Thoracic aorta (tissue), 2 donors: ENCODE measurements around the gene WDR7. TPM values are rescaled to one million over a fixed set of nuclear protein-coding genes. Genes with fewer than 3 reads are reported as not detected.

Experiments used
- ATAC-seq: fragments of 150-250 bp; one replicate; pipeline ENCODE4 v1.8.0; 2017; ENCODE audit warnings: low read depth; ENCODE audit not compliant: insufficient number of reproducible peaks, low FRiP score
- DNase-seq: peaks from one replicate; pipeline ENCODE4 v3.0.0-alpha.2; 2020; ENCODE audit warnings: low spot score
- H3K27ac ChIP-seq, 2 donors: fragments of 200-600 bp; sonication (generic); 1 replicate in 1 of 2; 2 replicates in 1 of 2; pipeline ENCODE4 v1.5.1; 2016; ENCODE audit warnings: mild to moderate bottlenecking in 2 of 2, moderate library complexity in 2 of 2
- H3K27me3 ChIP-seq: fragments of 200-600 bp; sonication (generic); replicated peaks from 2 replicates; pipeline ENCODE4 v1.6.0; 2016; ENCODE audit warnings: mild to moderate bottlenecking; ENCODE audit not compliant: insufficient read depth
- H3K36me3 ChIP-seq: fragments of 200-600 bp; sonication (generic); one replicate; pipeline ENCODE4 v1.5.1; 2016
- H3K4me1 ChIP-seq, 2 donors: fragments of 200-600 bp; sonication (generic); 1 replicate in 1 of 2; 2 replicates in 1 of 2; pipeline versions ENCODE4 v1.5.1 to v1.6.0; 2016; ENCODE audit warnings: low read depth in 2 of 2, mild to moderate bottlenecking in 1 of 2; ENCODE audit not compliant: control insufficient read depth in 1 of 2
- H3K4me3 ChIP-seq: fragments of 200-600 bp; sonication (generic); 2 replicates; pipeline ENCODE4 v1.5.1; 2016; ENCODE audit warnings: mild to moderate bottlenecking
- H3K9me3 ChIP-seq: fragments of 200-600 bp; sonication (generic); 2 replicates; pipeline ENCODE4 v1.5.1; 2016
- CTCF ChIP-seq: fragments of 200-600 bp; sonication (generic); IDR thresholded peaks from one replicate; pipeline ENCODE4 v1.5.1; 2019; ENCODE audit warnings: antibody characterized with exemption
- total RNA-seq, 2 donors: library from RNA; depleted of rRNA; stranded (reverse); fragments of >200 nt; gene quantifications; one replicate each; pipeline versions ENCODE4 v1.1.0 to v1.2.3, GENCODE V29; 2016

The WDR7 gene
- total RNA-seq, 2 donors from 2014 or later = 33.2 to 73.1 TPM

DNA sequence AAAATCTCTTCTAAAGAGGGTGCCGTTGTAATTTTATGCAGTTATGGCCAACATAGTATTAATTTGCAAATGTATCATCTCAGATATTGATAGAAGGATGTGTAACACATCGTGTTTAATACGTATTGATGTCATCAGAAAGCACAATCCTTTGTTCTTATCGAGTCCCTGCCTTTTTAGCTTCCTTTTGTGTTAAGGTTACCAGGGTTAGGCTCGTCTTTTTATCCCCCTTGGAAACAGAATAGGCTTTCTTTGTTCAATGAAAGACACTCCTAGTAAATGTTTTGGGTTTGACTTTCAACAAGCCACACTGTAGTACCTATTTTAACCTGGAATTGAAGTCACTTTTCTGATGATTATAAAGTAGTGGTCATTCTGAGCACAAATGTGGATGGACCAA lies 136.2 kb downstream of the WDR7 start:
- no peak for ATAC-seq
- Histone ChIP-seq H3K36me3 (peaks cover 2% of the 10 kb centered on the region), H3K27me3 (no peaks in the 10 kb centered on the region), H3K9me3 (no peaks in the 10 kb centered on the region), H3K4me3 (no peak overlapping the region), H3K27ac (no peak overlapping the region), H3K4me1 (no peaks in the 10 kb centered on the region)
- TF ChIP-seq CTCF = no peak
- no peak for DNase-seq

DNA sequence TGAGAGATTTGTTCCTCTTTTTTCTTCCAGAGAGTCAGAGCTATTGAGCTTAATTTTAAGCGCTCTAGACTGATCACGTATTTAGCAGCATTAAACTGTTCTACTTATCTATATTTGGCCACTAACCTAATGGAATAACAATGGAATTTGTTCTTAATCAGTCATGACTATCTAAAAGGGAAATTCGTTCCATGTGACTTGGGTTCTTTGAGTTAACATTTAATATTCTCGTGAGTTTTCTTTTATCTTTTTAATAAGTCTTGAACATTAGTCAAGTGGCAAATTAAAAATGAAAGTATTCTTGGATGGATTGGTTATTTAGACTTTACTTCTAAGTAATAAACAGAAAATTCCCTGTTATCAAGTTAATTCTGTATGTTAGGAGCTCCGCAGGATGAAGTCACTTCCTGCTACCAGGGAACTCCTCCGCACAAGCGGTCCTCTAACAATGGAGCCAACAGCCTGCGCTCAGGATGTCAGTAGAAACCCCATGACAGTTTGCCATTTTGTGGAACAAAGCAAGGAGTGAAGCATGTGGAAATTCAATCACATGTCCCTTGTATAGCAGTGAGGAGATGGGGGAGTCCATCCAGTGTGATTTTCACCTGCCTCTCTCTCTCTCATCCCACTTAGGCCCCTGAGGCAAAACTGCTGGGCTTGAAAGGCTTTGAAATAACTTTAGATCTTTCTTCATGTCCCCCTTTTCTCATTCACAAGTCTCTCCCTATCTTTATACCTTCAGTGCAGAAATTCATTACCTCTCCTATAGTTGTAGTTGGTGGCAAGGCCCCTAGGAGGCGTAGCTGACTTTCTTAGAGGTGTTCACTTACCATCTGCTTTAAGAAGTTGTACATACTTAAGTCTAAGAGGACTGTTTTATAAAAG lies 138.1 kb downstream of the WDR7 start:
- peaks cover 2% of the 10 kb centered on the region for H3K36me3 ChIP-seq
- no peaks in the 10 kb centered on the region for H3K4me1 ChIP-seq
- H3K27ac ChIP-seq = no peak overlapping the region
- DNase-seq (no peak), ATAC-seq (no peak)
- H3K4me3 ChIP-seq = no peak overlapping the region
- no peak for TF ChIP-seq CTCF
- H3K9me3 ChIP-seq = no peaks in the 10 kb centered on the region
- no peaks in the 10 kb centered on the region for H3K27me3 ChIP-seq

DNA sequence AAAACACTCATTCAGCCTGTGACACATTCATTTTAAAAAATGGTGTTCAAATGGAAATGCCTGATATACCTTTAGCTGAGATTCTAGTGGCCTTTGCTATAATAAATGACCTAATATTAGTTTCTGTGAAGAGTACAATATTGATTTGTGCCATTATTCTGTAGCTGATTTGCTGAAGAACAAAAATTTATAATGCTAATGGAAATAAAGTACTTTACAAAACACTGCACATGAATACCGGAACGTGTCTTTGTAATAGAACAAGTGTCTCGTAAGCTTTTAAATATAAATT lies 138.7 kb downstream of the WDR7 start:
- ATAC-seq (no peak), DNase-seq (no peak)
- H3K4me3 ChIP-seq = no peak overlapping the region
- peaks cover 2% of the 10 kb centered on the region for H3K36me3 ChIP-seq
- no peaks in the 10 kb centered on the region for H3K9me3 ChIP-seq
- H3K27ac ChIP-seq = no peak overlapping the region
- H3K4me1 ChIP-seq = no peaks in the 10 kb centered on the region
- no peak for TF ChIP-seq CTCF
- H3K27me3 ChIP-seq = no peaks in the 10 kb centered on the region

DNA sequence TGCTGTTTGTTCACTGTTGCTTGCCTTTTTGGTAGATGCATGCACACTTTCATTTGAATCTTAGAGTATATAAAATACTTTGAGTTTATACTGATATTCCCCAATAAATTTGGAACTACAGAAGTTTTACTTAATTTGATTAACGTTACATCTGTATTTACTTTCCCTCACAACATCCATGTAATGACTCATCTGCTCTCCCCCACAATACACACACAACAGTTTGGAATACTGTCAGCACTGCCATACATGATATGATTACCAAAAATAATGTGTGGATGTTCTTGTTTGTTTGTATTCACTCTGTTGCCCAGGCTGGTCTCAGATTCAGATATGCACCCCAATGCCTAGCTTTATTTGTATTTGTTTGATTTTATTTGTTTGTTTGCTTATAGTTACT lies 144.2 kb downstream of the WDR7 start:
- Histone ChIP-seq H3K9me3 (no peaks in the 10 kb centered on the region), H3K27ac (no peak overlapping the region), H3K27me3 (no peaks in the 10 kb centered on the region), H3K36me3 (no peaks in the 10 kb centered on the region), H3K4me1 (peaks cover 6 to 9% of the 10 kb centered on the region in 2 donors), H3K4me3 (no peak overlapping the region)
- ATAC-seq (no peak), DNase-seq (no peak)
- no peak for TF ChIP-seq CTCF

- ATAC-seq (no peak), DNase-seq (no peak)
- H3K4me3 ChIP-seq = no peak overlapping the region
- H3K27me3 ChIP-seq = no peaks in the 10 kb centered on the region
- no peak for TF ChIP-seq CTCF
- H3K27ac ChIP-seq = no peak overlapping the region
- peaks cover 6 to 9% of the 10 kb centered on the region in 2 donors for H3K4me1 ChIP-seq
- no peaks in the 10 kb centered on the region for H3K9me3 ChIP-seq
- no peaks in the 10 kb centered on the region for H3K36me3 ChIP-seq
Observed at GRCh38 chr18:56799756-56800155, 148.6 kb downstream of the WDR7 start.
